HG03025 (cell line): ENCODE measurements around the gene LENG8.
"Not testable (repeated sequence)": the region's sequence is repeated elsewhere in the genome, so short reads cannot be mapped to it uniquely, and the experiment has no call there.

Experiments used
- ATAC-seq: cut with Tn5 transposase; IDR thresholded peaks from one replicate; pipeline ENCODE4 v1.9.1; 2021; ENCODE audit warnings: mild to moderate bottlenecking, moderate library complexity; ENCODE audit not compliant: unreplicated experiment, low FRiP score

Gene LENG8

GRCh38 chr19:54436628-54437252 is 12.3 kb upstream of the LENG8 start:
- ATAC-seq, result no peak

DNA sequence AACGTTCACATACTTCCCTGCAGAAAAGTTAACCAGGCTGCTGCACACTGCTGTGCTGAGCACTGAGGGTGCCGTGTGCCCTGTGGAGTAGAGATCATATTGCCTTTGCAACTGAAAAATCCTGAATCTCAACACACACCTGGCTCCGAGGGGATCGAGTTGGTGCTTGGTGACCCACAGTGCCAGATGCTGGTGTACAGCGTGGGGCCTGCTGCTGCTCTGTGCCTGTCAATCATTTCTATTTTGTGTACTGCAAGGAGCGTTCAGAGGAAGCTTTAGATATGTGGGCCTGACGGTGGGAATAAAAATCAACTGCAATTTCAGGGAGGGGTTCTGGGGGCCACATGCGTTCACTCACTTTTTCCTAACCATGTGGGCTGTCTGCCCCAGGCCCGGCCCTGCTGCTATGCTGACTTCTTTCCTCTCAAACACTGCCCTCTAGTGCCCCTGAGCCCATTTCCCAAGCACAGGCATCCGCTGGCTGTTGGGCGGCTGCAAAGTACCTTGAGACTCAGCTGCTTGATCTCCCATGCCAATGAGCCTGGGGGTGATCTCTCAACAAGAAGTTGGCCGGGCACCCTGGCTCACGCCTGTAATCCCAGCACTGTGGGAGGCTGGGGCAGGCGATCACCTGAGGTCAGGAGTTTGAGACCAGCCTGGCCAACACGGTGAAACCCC is 9.7 kb upstream of the LENG8 start:
- no peak for ATAC-seq

DNA sequence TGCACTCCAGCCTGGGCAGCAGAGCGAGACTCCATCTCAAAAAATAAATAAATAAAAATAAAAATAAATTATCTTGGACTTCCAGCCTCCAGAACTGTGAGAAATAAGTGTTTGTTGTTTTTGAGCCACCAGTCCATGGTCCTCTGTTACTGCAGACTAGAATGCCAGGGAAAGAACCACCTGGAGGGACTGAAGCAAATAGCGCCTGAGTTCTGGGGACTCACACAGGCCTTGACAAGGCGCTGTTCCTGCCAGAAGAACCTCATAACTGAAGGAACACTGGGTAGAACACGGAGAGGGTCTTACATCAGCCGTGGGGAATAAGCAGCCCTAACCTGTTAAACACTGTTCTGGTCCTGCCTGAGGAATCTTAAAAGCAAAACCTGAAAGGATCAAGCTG is 8.4 kb upstream of the LENG8 start:
- ATAC-seq, result no peak

DNA sequence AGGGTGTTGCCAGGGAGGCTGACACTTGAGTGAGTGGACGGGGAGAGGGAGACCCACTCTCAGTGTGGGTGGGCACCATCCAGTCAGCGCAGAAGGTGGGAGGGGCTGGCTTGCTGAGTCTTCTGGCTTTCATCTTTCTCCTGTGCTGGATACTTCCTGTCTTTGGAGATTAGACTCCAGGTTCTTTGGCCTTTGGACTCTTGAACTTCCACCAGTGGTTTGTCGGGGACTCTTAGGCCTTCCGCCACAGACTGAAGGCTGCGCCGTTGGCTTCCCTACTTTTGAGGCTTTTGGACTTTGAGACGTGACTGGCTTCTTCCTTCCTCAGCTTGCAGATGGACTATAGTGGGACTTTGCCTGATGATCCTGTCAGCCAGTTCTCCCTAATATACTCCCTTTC is 4.3 kb upstream of the LENG8 start:
- no peak for ATAC-seq

GRCh38 chr19:54446349-54446748 is 2.6 kb upstream of the LENG8 start:
- not testable (repeated sequence) for ATAC-seq

DNA sequence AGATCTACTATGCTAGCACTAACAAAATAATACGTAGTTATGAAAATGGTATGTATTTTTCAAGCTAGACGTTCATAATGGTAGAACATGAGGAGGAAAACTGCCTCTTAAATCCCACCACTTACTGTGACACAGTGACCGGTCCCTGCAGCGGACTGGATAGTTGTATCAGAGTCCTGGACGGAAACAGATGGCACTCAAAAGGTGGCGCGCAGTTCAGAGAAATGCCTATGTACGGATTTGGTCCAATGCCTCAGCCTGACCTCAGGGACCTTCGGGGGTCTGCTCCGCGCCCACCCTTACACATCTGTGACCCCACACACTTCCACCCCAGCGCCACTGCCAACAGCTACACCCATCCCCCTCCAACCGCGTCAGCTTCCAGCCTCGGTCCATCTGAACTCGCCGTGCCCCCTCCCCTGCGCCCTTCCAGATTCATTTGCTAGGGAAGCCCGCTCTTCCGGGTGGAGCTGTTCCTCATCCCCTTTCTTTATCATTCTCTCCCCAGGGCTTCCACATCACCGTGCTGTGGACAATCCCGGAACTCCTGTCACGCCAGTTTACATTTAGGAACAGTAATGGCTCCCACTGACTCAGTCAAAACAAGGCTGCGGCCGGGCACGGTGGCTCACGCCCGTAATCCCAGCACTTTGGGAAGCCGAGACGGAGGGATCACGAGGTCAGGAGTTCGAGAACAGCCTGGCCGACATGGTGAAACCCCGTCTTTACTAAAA is 792 bp upstream of the LENG8 start:
- ATAC-seq, result peak; percentile 26

DNA sequence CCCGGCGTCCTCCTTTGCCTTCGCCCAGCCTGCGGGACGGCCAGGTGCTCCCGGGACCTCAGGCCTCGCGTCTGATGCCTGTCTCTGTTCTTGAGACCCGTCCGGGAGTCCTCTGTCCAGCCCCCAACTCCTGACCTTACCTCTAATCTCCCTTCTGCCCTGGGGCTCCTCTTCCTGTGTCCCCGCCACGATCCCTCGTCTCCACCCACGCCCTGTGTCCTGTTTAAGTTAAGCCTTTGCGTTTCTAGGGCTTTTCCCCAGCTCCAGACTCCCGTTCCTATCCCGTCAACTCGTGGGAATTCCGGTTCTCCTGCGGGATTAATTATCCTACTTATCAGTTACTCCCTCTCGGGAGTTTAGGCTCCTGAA is 686 bp downstream of the LENG8 start:
- ATAC-seq, result no peak

DNA sequence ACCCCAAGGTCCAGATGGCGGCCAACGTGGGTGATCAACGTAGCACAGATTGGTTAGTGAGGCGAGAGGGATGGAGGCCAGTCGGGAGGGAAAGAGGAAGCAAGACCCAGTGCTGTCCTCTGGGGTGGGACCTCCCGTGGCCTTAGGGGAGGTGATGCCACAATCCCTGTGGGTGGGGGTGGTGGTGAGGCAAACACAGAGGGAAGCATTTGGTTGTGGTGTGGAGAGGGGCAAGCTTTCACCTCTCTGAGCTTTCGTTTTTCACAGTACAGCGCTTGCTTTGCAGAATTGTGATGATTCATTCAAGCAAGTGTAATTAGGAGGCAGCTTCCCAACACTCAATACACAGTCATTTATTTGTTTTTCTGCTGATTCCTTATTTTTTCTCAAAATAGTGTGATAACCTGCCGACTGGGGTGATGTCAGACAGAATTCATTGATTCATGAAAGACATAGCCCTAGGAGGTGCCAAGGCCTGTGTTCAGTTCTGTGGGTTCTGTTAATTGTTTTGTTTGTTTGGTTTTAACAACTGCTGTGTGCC is 2.4 kb downstream of the LENG8 start:
- no peak for ATAC-seq

- no peak for ATAC-seq
Measured at GRCh38 chr19:54451997-54452396, 3.0 kb downstream of the LENG8 start.

GRCh38 chr19:54452626-54453025 is 3.6 kb downstream of the LENG8 start:
- ATAC-seq, result no peak

- no peak for ATAC-seq
Measured at GRCh38 chr19:54453921-54454780, 5.2 kb downstream of the LENG8 start.

DNA sequence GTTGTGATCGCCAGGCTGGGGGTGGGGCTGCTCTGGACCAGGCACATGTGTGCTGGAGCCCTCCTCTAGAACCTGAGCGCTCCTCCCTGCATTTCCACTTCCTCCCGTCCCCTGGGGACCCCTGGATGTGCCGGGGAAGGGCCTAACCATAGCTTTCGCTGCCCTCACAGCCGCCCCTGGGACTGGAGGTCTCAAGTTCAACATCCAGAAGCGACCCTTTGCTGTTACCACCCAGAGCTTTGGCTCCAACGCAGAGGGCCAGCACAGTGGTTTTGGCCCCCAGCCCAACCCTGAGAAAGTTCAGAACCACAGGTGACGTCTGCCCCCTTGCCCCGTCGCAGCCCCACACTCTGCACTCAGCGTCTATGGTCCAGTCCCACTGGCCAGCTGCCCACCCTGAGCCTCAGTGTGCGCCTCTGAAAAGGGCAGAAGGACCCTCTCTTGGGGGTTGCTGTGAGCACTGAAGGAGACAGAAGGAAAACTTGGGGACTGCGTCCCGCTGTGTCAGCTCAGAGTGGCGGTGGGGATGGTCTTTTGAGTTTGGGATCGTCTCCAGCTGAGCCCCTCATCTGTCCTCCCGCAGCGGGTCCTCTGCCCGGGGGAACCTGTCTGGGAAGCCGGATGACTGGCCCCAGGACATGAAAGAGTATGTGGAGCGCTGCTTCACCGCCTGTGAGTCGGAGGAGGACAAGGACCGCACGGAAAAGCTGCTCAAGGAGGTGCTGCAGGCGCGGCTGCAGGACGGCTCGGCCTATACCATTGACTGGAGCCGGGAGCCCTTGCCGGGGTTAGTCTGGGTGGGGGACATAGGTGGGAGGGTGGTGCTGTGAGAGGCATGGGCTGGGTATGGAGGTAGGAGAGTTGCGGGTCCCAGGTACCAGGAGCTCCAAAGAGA is 6.0 kb downstream of the LENG8 start:
- ATAC-seq, result no peak

GRCh38 chr19:54455786-54456422 is 6.9 kb downstream of the LENG8 start:
- ATAC-seq, result no peak

DNA sequence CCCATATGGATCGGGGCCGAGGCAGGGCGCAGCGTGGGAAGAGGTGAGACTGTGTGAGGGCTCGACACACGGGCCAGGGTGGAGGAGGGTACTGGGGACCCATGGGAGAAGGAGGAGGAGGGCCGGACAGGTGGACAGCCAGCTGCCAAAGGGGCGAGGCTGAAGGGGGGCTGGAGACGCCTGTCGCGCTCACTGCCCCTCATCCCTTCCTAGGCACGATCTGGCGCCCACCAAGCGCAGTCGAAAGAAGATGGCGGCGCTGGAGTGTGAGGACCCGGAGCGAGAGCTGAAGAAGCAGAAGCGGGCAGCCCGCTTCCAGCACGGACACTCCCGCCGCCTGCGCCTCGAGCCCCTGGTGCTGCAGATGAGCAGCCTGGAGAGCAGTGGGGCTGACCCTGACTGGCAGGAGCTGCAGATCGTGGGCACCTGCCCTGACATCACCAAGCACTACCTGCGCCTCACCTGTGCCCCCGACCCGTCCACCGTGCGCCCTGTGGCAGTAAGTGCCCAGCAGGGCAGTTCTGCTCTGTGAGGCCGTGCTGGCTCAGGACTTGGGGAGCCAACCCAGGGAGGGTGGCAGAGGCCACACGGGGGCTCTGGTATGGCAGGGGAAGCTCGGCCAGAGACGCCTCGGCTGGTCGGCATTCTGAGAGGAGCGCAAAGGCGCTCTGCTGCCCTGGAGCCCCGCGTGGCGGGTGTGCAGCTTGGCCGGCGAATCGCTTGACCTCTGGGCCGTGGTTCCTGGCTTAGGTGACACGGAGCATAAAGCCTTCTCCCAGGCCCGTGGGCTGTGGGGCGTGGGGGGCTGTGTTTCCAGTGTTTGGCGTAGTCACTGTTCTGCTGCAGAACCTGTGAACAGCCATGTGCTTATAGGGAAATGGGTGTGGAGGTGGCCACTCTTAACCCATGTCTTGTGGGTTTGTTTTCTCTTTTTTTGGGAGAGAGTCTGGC is 7.7 kb downstream of the LENG8 start:
- ATAC-seq, result no peak

DNA sequence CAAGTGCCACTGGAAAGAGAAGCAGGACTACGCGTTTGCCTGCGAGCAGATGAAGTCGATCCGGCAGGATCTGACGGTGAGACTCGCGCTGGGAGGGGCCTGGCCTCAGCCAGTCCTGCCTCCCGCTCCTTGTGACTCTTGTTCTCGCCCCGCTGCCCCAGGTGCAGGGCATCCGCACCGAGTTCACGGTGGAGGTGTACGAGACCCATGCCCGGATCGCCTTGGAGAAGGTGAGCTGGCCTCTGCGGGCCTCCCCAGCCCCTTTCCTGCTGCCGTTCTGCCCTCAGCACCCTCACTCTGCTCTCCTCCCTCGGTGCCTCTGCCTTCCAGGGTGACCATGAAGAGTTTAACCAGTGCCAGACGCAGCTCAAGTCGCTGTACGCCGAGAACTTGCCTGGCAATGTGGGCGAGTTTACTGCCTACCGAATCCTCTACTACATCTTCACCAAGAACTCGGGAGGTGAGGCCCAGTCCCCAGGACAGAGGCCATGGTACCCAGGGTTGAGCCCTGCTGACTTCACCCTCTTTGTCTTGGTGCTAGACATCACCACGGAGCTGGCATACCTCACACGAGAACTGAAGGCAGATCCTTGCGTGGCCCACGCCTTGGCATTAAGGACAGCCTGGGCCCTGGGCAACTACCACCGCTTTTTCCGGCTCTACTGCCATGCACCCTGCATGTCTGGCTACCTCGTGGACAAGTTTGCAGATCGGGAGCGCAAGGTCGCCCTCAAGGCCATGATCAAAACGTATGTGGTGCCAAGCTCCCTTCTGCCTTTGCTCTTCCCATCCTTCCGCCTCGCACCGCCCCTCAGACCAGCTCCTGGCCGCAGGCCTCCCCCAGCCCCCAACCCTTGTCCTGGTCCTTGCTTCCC is 9.0 kb downstream of the LENG8 start:
- no peak for ATAC-seq

DNA sequence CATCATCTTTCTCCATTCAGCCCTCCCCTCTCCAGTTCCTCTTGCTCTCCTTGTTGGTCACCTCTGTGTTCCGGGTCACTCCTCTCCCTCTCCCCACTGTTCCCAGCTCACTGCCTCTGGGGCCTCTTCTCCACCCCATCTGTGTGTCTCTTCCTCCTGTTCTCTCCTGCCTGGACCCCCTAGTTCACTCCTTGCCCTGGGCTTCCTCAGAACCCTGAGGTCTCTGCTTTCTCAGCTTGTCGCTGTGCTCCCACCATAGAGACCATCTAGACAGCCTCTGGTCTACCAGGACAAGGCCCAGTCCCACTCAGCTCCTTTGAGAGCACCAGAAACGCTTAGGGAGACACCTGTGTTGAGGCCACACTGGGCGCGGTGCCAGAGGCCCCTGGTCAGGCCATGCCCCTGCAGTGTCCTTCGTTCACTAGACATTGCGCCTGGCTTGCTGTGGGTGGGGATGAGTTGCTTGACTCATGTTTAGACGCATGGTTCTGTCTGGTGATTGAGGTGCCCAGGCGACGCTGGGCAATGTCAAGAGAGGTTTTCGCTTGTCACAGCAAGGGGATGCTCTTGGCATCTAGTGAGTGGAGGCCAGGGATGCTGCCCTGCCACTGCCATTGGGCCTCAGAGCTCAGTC is 9.8 kb downstream of the LENG8 start:
- ATAC-seq, result no peak
